Neural cell (in vitro differentiated cells): Measurements from ENCODE around the gene NEK5. TPM values are rescaled to one million over a fixed set of nuclear protein-coding genes. Genes with fewer than 3 reads are reported as not detected.
"Not testable (repeated sequence)": the region's sequence is repeated elsewhere in the genome, so short reads cannot be mapped to it uniquely, and the experiment has no call there.

ENCODE experiments used
- H2AFZ ChIP-seq: fragments of 200-600, 300-800 bp; sonication (generic), shearing (Covaris generic); 2 replicates; pipeline ENCODE4 v1.6.0; 2014; ENCODE audit warnings: low read depth, mild to moderate bottlenecking, antibody characterized with exemption, low read length, moderate library complexity
- H3F3A ChIP-seq: fragments of 200-600 bp; shearing (Covaris generic); 2 replicates; pipeline ENCODE4 v1.6.1; 2016; ENCODE audit warnings: mild to moderate bottlenecking, moderate library complexity, mixed read lengths, antibody characterized with exemption, low read length; ENCODE audit not compliant: insufficient read depth, poor library complexity, severe bottlenecking
- H3K27ac ChIP-seq: fragments of 200-600, 300-800 bp; sonication (generic), shearing (Covaris generic); 2 replicates; pipeline ENCODE4 v1.5.1; 2014; ENCODE audit warnings: mild to moderate bottlenecking, low read length, moderate library complexity
- H3K27me3 ChIP-seq: fragments of 300-800, 200-600 bp; sonication (generic), shearing (Covaris generic); 2 replicates; pipeline ENCODE4 v1.6.0; 2014; ENCODE audit warnings: mild to moderate bottlenecking, low read depth, low read length, moderate library complexity; ENCODE audit not compliant: insufficient read depth
- H3K36me3 ChIP-seq: fragments of 300-800, 200-600 bp; sonication (generic), shearing (Covaris generic); 2 replicates; pipeline ENCODE4 v1.5.1; 2014; ENCODE audit warnings: mild to moderate bottlenecking, antibody characterized with exemption, low read length, moderate library complexity; ENCODE audit not compliant: insufficient read depth
- H3K4me2 ChIP-seq: fragments of 300-800, 200-600 bp; sonication (generic), shearing (Covaris generic); 2 replicates; pipeline ENCODE4 v1.6.0; 2014; ENCODE audit warnings: mild to moderate bottlenecking, low read length
- H3K4me3 ChIP-seq: fragments of 300-800, 200-600 bp; sonication (generic), shearing (Covaris generic); 2 replicates; pipeline ENCODE4 v1.5.1; 2014; ENCODE audit warnings: mild to moderate bottlenecking, low read length, moderate library complexity
- H3K79me2 ChIP-seq: fragments of 200-600 bp; shearing (Covaris generic); replicated peaks from 2 replicates; pipeline ENCODE4 v1.6.0; 2014; ENCODE audit warnings: mild to moderate bottlenecking, low read length, moderate library complexity; ENCODE audit not compliant: insufficient read depth
- H3K9ac ChIP-seq: fragments of 300-800, 200-600 bp; sonication (generic), shearing (Covaris generic); 2 replicates; pipeline ENCODE4 v1.6.1; 2016; ENCODE audit warnings: mild to moderate bottlenecking, low read length, mixed read lengths
- H3K9me2 ChIP-seq: fragments of 200-600 bp; shearing (Covaris generic); 2 replicates; pipeline ENCODE4 v1.6.1; 2016; ENCODE audit warnings: mild to moderate bottlenecking, low read length, mixed read lengths; ENCODE audit not compliant: insufficient read depth
- H3K9me3 ChIP-seq: fragments of 200-600, 300-800 bp; sonication (generic), shearing (Covaris generic); 2 replicates; pipeline ENCODE4 v1.6.1; 2016; ENCODE audit warnings: mild to moderate bottlenecking, mixed run types, low read length, moderate library complexity, mixed read lengths
- H4K20me1 ChIP-seq: fragments of 200-600 bp; shearing (Covaris generic); 2 replicates; pipeline ENCODE4 v1.6.1; 2016; ENCODE audit warnings: mild to moderate bottlenecking, mixed run types; ENCODE audit not compliant: insufficient read depth
- CTCF ChIP-seq: fragments of 450-650 bp; IDR thresholded peaks from 2 replicates; pipeline ENCODE4 v1.5.1; 2014; ENCODE audit warnings: antibody characterized with exemption, mild to moderate bottlenecking, moderate library complexity; ENCODE audit not compliant: poor library complexity, severe bottlenecking
- EP300 ChIP-seq: fragments of 450-650 bp; conservative IDR thresholded peaks from 2 replicates; pipeline ENCODE4 v1.6.1; 2014; ENCODE audit warnings: antibody characterized with exemption, mild to moderate bottlenecking, moderate library complexity; ENCODE audit not compliant: poor library complexity, severe bottlenecking
- EZH2 ChIP-seq: fragments of 200-600, 300-800 bp; shearing (Covaris generic), sonication (generic); IDR thresholded peaks from 2 replicates; pipeline ENCODE4 v1.6.1; 2014; ENCODE audit warnings: antibody characterized with exemption, low read length, borderline replicate concordance, mild to moderate bottlenecking; ENCODE audit not compliant: insufficient read depth, poor library complexity, severe bottlenecking
- MXI1 ChIP-seq: fragments of 450-650 bp; conservative IDR thresholded peaks from 2 replicates; pipeline ENCODE4 v1.6.1; 2014; ENCODE audit warnings: antibody characterized with exemption, mild to moderate bottlenecking; ENCODE audit not compliant: poor library complexity, severe bottlenecking
- POLR2AphosphoS5 ChIP-seq: IDR thresholded peaks from 2 replicates; pipeline ENCODE4 v1.6.1; 2012
- RAD21 ChIP-seq: fragments of 450-650 bp; conservative IDR thresholded peaks from 2 replicates; pipeline ENCODE4 v1.6.1; 2014; ENCODE audit warnings: antibody characterized with exemption, mild to moderate bottlenecking, moderate library complexity
- REST ChIP-seq: IDR thresholded peaks from 2 replicates; pipeline ENCODE4 v1.6.1; 2012; ENCODE audit warnings: borderline replicate concordance
- SMC3 ChIP-seq: fragments of 450-650 bp; conservative IDR thresholded peaks from 2 replicates; pipeline ENCODE4 v1.6.1; 2014; ENCODE audit warnings: antibody characterized with exemption, mild to moderate bottlenecking, moderate library complexity; ENCODE audit not compliant: poor library complexity
- TAF1 ChIP-seq: IDR thresholded peaks from 2 replicates; pipeline ENCODE4 v1.6.1; 2012; ENCODE audit warnings: low read depth
- polyA plus RNA-seq: library from polyadenylated mRNA; depleted of rRNA; stranded (reverse); fragments of >200 nt; gene quantifications from 2 replicates; pipeline ENCODE4 v1.2.3, GENCODE V29; 2014

Gene NEK5
- polyA plus RNA-seq, 1 donor from 2014 or later: 0.43 TPM

GRCh38 chr13:52177276-52177675, 48.4 kb upstream of the NEK5 start:
- no peaks in the 10 kb centered on the region for H3K79me2 ChIP-seq
- H4K20me1 ChIP-seq: no peaks in the 10 kb centered on the region
- H3K9ac ChIP-seq: no peak overlapping the region
- H3K27ac ChIP-seq: no peak overlapping the region
- H3K4me2 ChIP-seq: no peak overlapping the region
- no peaks in the 10 kb centered on the region for H3K9me2 ChIP-seq
- no peaks in the 10 kb centered on the region for H3K27me3 ChIP-seq
- H3K4me3 ChIP-seq: no peak overlapping the region
- H3K9me3 ChIP-seq: no peaks in the 10 kb centered on the region
- H3F3A ChIP-seq: no peaks in the 10 kb centered on the region
- TF ChIP-seq RAD21 (no peak), SMC3 (no peak), EP300 (no peak), EZH2 (no peak), MXI1 (no peak), POLR2AphosphoS5 (no peak), CTCF (no peak), TAF1 (no peak), REST (no peak)
- peaks cover 4% of the 10 kb centered on the region for H3K36me3 ChIP-seq
- H2AFZ ChIP-seq: no peak overlapping the region

- not testable (repeated sequence) for H3K4me3 ChIP-seq, H3K36me3 ChIP-seq, H3F3A ChIP-seq, H3K9me3 ChIP-seq, H4K20me1 ChIP-seq, H3K4me2 ChIP-seq, H3K27me3 ChIP-seq, H2AFZ ChIP-seq, H3K27ac ChIP-seq, H3K9me2 ChIP-seq, H3K79me2 ChIP-seq, H3K9ac ChIP-seq
These were observed 45.1 kb upstream of the NEK5 start for GRCh38 chr13:52173970-52174369.

GRCh38 chr13:52173373-52173772, 44.5 kb upstream of the NEK5 start:
- Histone ChIP-seq H3K79me2 (no peaks in the 10 kb centered on the region), H3K4me3 (no peak overlapping the region), H3K4me2 (no peak overlapping the region), H3K9me3 (no peaks in the 10 kb centered on the region), H3K9me2 (no peaks in the 10 kb centered on the region), H4K20me1 (no peaks in the 10 kb centered on the region), H3F3A (no peaks in the 10 kb centered on the region), H2AFZ (no peak overlapping the region), H3K27ac (no peak overlapping the region), H3K9ac (no peak overlapping the region), H3K27me3 (no peaks in the 10 kb centered on the region), H3K36me3 (no peaks in the 10 kb centered on the region)
- no peak for TF ChIP-seq REST
- no peak for TF ChIP-seq CTCF
- TF ChIP-seq MXI1: no peak
- TF ChIP-seq RAD21: no peak
- TF ChIP-seq TAF1: no peak
